ENCODE data around the gene SLC2A9. TPM values are rescaled to one million over a fixed set of nuclear protein-coding genes. Genes with fewer than 3 reads are reported as not detected.

The SLC2A9 gene
- total RNA-seq, 1 donor from 2014 or later: 0.72 TPM

DNA sequence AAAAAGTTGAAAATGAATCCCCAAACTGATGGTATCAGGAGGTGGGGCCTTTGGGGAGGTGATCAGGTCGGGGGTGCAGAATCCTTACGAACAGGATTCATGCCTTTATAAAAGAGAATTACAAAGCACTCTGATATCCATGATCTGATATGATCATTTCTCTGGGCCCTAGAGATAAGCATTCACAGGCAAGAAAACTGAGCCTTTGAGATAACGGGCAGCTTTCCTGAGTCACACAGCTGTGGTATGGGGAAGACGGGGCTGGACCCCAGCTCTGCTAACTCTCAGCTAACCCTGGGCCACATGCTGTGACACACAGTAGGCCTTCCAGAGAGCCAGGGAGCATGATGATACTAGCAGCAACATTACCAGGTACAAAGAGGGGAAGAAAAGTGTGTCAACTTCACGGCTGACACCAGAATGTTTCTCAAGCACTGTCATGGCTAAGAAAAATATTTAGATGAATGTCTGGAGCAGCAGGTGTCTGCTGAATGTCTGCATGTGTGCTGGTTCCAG is 85.1 kb downstream of the SLC2A9 start:
- no peak overlapping the region for H3K4me3 Mint-ChIP-seq (ENCODE audit: unreplicated experiment)
- peaks cover 27% of the 10 kb centered on the region for H3K27me3 Mint-ChIP-seq (ENCODE audit: low read depth)
- H3K36me3 Mint-ChIP-seq (ENCODE audit: low read depth): no peaks in the 10 kb centered on the region
- DNase-seq (ENCODE audit: low spot score): no peak
- H3K9me3 Mint-ChIP-seq (ENCODE audit: low read depth): no peaks in the 10 kb centered on the region
- TF ChIP-seq, protein P1, sequence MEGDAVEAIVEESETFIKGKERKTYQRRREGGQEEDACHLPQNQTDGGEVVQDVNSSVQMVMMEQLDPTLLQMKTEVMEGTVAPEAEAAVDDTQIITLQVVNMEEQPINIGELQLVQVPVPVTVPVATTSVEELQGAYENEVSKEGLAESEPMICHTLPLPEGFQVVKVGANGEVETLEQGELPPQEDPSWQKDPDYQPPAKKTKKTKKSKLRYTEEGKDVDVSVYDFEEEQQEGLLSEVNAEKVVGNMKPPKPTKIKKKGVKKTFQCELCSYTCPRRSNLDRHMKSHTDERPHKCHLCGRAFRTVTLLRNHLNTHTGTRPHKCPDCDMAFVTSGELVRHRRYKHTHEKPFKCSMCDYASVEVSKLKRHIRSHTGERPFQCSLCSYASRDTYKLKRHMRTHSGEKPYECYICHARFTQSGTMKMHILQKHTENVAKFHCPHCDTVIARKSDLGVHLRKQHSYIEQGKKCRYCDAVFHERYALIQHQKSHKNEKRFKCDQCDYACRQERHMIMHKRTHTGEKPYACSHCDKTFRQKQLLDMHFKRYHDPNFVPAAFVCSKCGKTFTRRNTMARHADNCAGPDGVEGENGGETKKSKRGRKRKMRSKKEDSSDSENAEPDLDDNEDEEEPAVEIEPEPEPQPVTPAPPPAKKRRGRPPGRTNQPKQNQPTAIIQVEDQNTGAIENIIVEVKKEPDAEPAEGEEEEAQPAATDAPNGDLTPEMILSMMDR (IDR thresholded peaks at IDR 0.05): no peak
- peaks cover 5% of the 10 kb centered on the region for H3K4me1 Mint-ChIP-seq (ENCODE audit: low read depth)
- H3K27ac Mint-ChIP-seq (ENCODE audit: unreplicated experiment): no peak overlapping the region

DNA sequence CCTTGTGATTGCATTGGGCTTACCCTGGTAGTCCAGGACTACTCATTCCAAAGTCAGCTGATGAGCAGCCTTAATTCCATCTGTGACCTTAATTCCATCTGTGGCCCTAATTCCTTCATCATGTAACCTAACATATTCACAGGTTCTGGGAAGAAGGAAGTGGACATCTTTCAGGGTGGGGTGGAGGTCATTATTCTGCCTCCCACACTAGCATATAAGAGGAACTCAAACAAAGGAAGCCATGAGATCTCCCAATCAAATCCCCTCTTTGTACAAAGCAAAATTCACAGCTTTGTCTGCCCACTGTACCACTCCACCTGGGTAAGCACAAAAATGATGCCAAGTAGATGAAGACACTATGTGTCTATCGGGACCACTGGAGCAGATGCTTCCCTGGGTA is 87.3 kb downstream of the SLC2A9 start:
- no peaks in the 10 kb centered on the region for H3K9me3 Mint-ChIP-seq (ENCODE audit: low read depth)
- peaks cover 5% of the 10 kb centered on the region for H3K4me1 Mint-ChIP-seq (ENCODE audit: low read depth)
- no peaks in the 10 kb centered on the region for H3K36me3 Mint-ChIP-seq (ENCODE audit: low read depth)
- no peak overlapping the region for H3K4me3 Mint-ChIP-seq (ENCODE audit: unreplicated experiment)
- TF ChIP-seq, protein P1 (IDR thresholded peaks at IDR 0.05): no peak
- H3K27me3 Mint-ChIP-seq (ENCODE audit: low read depth): peaks cover 41% of the 10 kb centered on the region
- no peak overlapping the region for H3K27ac Mint-ChIP-seq (ENCODE audit: unreplicated experiment)
- no peak for DNase-seq (ENCODE audit: low spot score)

DNA sequence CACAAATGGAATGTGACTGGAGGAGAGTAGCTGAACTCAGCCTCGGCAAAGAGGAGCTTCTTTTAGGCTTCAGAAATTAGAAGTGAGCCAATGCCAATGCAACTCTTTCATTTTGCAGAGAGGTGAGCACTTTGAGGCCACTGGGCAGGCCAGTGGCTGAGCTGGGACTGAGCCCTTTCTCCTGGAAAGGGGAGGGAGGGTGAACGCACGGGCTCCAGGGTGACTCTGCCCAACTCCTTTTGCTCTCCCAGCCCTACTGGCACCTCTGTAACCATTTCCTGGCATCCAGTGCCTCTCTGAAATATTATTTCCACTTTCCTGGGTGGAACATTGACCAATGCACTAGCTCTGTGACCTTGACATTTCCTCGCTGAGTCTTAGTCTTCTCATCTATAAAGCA is 88.1 kb downstream of the SLC2A9 start:
- H3K27ac Mint-ChIP-seq (ENCODE audit: unreplicated experiment): no peak overlapping the region
- no peaks in the 10 kb centered on the region for H3K9me3 Mint-ChIP-seq (ENCODE audit: low read depth)
- H3K36me3 Mint-ChIP-seq (ENCODE audit: low read depth): no peaks in the 10 kb centered on the region
- TF ChIP-seq, protein P1 (IDR thresholded peaks at IDR 0.05): no peak
- H3K4me3 Mint-ChIP-seq (ENCODE audit: unreplicated experiment): no peak overlapping the region
- H3K4me1 Mint-ChIP-seq (ENCODE audit: low read depth): peaks cover 5% of the 10 kb centered on the region
- no peak for DNase-seq (ENCODE audit: low spot score)
- H3K27me3 Mint-ChIP-seq (ENCODE audit: low read depth): peaks cover 41% of the 10 kb centered on the region

DNA sequence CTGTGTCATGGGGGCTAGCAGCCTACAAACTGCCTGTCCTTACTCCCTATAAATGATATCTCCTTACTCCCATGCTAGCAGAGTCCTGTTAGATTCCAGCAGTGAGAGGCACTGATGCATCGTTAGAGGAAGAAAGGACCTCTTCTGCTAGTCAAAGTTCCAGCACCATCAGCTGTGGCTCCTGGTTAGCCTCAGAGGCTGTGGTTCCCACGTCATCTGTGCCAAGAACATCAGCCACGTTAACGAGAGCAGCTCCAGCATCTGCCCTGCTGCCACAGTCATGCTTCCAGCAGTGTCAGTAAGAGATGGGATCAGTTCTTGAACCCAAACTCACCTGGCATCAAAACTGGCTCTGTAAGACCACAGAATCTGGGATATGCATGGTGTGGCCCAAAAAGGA is 88.5 kb downstream of the SLC2A9 start:
- no peak for DNase-seq (ENCODE audit: low spot score)
- no peaks in the 10 kb centered on the region for H3K9me3 Mint-ChIP-seq (ENCODE audit: low read depth)
- no peak overlapping the region for H3K27ac Mint-ChIP-seq (ENCODE audit: unreplicated experiment)
- H3K4me1 Mint-ChIP-seq (ENCODE audit: low read depth): peaks cover 5% of the 10 kb centered on the region
- no peak overlapping the region for H3K4me3 Mint-ChIP-seq (ENCODE audit: unreplicated experiment)
- TF ChIP-seq, protein P1 (IDR thresholded peaks at IDR 0.05): no peak
- H3K36me3 Mint-ChIP-seq (ENCODE audit: low read depth): no peaks in the 10 kb centered on the region
- H3K27me3 Mint-ChIP-seq (ENCODE audit: low read depth): peaks cover 41% of the 10 kb centered on the region

DNA sequence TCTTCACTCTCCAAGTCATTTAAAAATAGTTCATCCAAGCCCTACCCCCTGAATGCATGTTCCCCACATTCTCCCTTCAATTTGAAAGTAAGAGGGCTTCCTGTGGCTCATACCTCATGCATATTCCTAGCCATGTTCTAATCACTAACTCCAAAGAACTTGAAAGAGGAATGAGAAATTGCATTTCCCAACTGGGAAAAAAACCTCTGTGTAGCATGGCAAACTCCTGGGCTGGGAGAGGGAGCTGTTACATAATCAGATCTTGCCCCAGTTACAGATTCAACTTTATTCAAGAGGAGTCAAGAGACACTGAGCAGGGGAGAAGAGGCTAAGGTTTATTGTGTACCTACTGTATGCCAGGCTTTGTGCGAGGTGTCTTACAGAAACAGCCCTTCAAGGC is 90.2 kb downstream of the SLC2A9 start:
- Mint-ChIP-seq H3K9me3 (ENCODE audit: low read depth) (no peaks in the 10 kb centered on the region), H3K4me1 (ENCODE audit: low read depth) (peaks cover 6% of the 10 kb centered on the region), H3K4me3 (ENCODE audit: unreplicated experiment) (no peak overlapping the region), H3K27ac (ENCODE audit: unreplicated experiment) (no peak overlapping the region), H3K36me3 (ENCODE audit: low read depth) (no peaks in the 10 kb centered on the region), H3K27me3 (ENCODE audit: low read depth) (peaks cover 37% of the 10 kb centered on the region)
- DNase-seq (ENCODE audit: low spot score): no peak
- TF ChIP-seq, protein P1 (IDR thresholded peaks at IDR 0.05): no peak
